HG03469 (cell line): Measurements from ENCODE around the gene CCT7.
"Not testable (repeated sequence)": the region's sequence is repeated elsewhere in the genome, so short reads cannot be mapped to it uniquely, and the experiment has no call there.

Experiments
- ATAC-seq: cut with Tn5 transposase; IDR thresholded peaks from one replicate; pipeline ENCODE4 v1.9.1; 2021; ENCODE audit warnings: mild to moderate bottlenecking, moderate library complexity, moderate number of reproducible peaks; ENCODE audit not compliant: unreplicated experiment

CCT7 gene

GRCh38 chr2:73233932-73234832, at the start of gene CCT7:
Gene CCT7, plus strand, starts transcription at chr2:73234308. Its CDS starts 71 bp downstream, at chr2:73234379.
- peak; percentile 29 for ATAC-seq

GRCh38 chr2:73185965-73186364, 48.1 kb upstream of the CCT7 start:
- no peak for ATAC-seq

GRCh38 chr2:73187549-73187948, 46.6 kb upstream of the CCT7 start:
- no peak for ATAC-seq

DNA sequence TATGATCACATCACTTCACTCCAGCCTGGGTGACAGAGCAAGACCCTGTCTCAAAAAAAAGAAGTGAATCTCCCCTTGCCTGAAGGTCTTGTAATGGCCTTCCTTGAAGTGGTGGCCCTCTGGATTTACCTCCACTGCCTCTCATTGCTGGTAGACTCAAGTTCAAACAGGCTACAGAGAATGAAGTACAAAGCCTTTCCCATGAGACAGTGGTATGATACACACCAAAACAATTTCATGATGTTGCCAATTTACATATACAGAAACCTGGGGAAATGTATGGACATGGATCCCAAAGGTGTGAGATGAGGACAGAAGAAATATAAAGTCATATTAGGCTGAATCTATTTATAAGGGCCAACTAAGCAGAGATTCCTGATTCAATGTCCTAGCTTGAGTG, 36.5 kb upstream of the CCT7 start:
- ATAC-seq, result no peak

DNA sequence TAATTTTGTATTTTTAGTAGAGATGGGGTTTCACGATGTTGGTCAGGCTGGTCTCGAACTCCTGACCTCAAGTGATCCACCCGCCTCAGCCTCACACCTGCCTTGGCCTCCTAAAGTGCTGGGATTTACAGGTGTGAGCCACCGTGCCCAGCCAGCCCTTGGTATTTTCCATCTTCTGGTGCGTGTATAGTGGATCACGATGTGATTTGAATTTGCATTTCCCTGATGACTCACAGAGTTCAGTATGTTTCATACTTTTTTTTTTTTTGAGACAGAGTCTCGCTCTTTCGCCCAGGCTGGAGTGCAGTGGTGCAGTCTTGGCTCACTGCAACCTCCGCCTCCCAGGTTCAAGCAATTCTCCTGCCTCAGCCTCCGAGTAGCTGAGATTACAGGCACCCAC, 33.8 kb upstream of the CCT7 start:
- not testable (repeated sequence) for ATAC-seq

DNA sequence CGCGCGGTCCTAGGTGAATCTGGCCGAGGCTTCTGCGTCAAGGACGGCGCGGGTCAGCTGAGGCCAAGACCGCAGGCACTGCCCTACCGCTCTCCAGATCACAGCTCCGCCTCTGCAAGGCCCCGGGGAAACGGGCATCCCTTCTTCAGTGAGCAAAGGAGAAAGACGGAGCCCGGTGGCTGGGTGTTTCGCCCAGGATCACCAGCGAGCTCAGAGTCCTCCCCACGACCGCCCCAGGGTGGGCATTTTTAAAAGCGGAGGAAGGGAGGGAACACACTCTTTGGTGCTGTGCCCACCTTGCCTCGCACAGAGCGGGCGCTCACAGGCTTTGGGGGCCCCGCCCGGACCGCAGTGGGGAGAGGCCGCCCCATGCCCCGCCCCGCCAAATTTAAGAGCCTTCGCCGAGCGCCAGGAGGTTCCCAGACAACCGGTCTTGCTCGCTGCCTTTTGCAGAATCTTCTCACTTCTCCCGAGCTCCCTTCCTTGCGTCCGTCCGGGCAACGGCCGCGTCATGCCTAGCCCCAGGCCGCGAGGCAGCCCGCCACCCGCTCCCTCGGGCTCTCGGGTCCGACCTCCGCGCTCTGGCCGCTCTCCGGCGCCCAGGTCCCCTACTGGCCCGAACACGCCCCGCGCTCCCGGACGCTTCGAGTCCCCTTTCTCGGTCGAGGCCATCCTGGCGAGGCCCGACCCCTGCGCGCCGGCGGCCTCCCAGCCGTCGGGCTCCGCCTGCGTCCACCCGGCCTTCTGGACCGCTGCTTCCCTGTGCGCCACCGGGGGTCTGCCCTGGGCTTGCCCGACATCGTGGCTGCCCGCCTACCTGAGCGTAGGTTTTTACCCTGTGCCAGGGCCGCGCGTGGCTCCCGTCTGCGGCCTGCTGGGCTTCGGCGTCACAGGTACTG, 31.7 kb upstream of the CCT7 start, which contains the start of gene NOTO:
Gene NOTO (plus strand): TSS at position 419 of the 899 bp plus-strand sequence. CDS start 93 bp downstream, at position 512.
- ATAC-seq, result no peak

DNA sequence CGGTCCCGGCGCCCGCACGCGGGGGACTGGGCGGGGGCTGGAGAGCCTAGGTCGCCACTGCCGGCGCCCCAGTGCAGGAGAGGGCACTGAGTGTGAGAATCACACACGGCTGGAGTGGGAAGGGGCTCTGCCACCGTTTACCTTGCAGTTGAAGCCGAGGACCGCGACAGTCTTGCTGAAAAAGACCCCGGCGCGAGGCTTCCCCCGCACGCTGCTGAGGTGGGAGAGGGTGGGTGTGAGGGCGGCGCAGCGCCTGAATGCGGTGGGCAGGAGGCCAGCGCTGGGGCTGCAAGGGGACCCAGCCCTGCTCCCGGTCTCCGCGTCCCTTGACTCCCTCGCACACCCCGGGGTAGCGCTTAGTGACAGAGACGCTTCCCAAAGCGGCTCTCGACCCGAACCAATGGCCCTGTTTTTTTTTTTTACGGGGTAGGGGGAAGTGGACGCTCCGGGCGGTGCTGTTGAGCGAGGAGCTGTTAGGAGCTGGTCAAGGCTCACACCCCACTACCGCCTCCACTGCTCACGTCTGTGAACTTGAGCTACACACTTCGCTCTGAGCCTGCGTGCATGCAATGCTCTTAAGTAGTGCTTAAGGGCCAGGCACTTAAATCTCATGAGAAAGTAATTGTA, 30.9 kb upstream of the CCT7 start:
- no peak for ATAC-seq

GRCh38 chr2:73205611-73206010, 28.5 kb upstream of the CCT7 start:
- no peak for ATAC-seq

GRCh38 chr2:73208258-73208657, 25.9 kb upstream of the CCT7 start:
- ATAC-seq, result no peak

GRCh38 chr2:73210019-73210418, 24.1 kb upstream of the CCT7 start:
- ATAC-seq, result no peak

DNA sequence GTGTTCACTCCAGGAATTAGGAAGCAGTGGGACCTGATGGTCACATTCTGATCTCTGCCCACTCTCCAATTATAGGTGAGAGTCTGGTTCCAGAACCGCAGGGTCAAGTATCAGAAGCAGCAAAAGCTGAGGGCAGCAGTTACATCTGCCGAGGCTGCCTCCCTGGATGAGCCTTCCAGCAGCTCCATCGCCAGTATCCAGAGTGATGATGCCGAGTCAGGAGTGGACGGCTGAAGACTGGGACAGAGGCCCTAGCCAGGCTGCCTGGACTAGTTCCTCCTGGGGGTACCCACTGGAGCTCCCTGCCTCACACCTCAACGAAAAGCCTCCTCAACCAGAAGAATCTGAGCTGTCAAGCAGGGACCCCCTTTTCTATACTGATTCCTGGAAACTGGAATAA, 23.4 kb upstream of the CCT7 start:
- ATAC-seq, result no peak

DNA sequence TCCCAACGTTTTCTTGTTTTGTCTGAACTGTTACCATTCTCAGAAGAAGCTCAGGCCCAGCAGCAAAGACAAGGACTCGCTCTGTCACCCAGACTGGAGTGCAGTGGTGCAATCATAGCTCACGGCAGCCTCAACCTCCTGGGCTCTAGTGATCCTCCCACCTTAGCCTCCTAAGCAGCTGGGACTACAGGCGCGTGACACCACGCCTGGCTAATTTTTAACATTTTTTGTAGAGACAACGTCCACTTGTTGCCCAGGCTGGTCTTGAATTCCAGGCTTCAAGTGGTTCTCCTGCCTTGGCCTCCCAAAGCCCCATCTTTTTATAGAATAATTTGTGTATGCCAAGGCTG, 22.0 kb upstream of the CCT7 start:
- no peak for ATAC-seq

DNA sequence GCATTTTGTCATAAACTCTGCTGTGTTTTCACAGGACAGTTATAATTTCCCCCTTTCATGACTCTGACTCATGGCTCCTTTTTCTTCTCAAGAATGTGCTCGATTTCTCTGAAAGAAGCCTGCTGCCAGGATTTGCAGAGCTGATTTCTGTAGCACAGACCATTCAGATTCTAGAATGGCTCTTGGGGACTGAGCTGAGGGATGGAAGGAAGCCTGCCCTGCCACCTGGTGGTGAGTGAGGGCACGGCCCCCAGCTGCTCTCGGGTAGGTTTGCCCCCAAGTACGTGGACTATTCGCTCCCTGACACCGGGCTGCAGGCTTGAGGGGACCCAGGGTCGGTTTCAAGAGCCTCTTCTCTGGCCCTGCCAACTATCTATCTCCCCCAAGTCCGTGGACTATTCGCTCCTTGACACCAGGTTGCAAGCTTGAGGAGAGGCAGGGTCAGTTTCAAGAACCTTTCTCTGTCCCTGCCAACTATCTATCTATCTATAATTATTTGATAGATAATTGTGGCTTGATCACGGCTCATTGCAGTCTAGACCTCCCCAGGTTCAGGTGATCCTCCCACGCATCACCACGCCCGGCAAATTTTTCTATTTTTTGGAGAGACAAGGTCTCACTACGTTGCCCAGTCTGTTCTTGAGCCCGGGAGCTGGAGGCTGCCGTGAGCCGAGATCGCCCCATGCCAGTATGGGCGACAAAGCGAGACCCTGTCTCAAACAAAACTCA, 21.5 kb upstream of the CCT7 start:
- peak; percentile 51 for ATAC-seq

GRCh38 chr2:73214120-73215035, 19.7 kb upstream of the CCT7 start, which contains the start of gene SMYD5:
Gene SMYD5, plus strand, starts transcription at chr2:73214245. Its CDS starts 22 bp downstream, at chr2:73214267.
- ATAC-seq, result peak; percentile 88

- ATAC-seq, result no peak
Observed at GRCh38 chr2:73215254-73215653, 18.9 kb upstream of the CCT7 start.

DNA sequence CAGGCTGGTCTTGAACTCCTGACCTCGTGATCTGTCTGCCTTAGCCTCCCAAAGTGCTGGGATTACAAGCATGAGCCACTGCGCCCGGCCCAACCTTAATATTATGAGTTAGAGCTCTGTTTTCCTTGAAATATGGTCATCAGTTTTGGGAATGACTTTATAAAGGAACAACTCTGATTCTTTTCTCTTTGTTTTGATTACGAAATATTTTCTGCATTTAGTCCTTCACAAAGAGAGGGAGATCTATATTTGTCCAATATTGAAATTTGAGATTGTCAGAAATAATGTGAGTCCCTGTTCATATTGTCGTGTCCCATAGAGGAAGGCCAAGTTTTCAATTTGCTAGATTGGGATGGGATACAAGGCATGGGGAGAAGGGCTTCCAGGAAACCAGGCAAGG, 16.9 kb upstream of the CCT7 start:
- ATAC-seq, result no peak

- ATAC-seq, result no peak
Observed at GRCh38 chr2:73217826-73218225, 16.3 kb upstream of the CCT7 start.

GRCh38 chr2:73218298-73218697, 15.8 kb upstream of the CCT7 start:
- no peak for ATAC-seq

- ATAC-seq, result no peak
Observed at GRCh38 chr2:73223821-73224220, 10.3 kb upstream of the CCT7 start.
